HFFc6 (cell line): ENCODE results near the gene LRFN2. TPM values are rescaled to one million over a fixed set of nuclear protein-coding genes. Genes with fewer than 3 reads are reported as not detected.

Experiments used
- DNase-seq: peaks from one replicate; pipeline ENCODE4 v3.0.0-alpha.2; 2018
- H3K27ac Mint-ChIP-seq: 2 replicates; pipeline ENCODE4 v1.8.0; 2020; ENCODE audit warnings: mild to moderate bottlenecking, mixed read lengths
- H3K27me3 Mint-ChIP-seq: 2 replicates; pipeline ENCODE4 v1.8.0; 2021; ENCODE audit warnings: mild to moderate bottlenecking, moderate library complexity, mixed read lengths; ENCODE audit not compliant: insufficient read depth
- H3K36me3 Mint-ChIP-seq: 2 replicates; pipeline ENCODE4 v1.8.0; 2021; ENCODE audit warnings: low read depth, mixed read lengths
- H3K4me1 Mint-ChIP-seq: 2 replicates; pipeline ENCODE4 v1.8.0; 2020; ENCODE audit warnings: low read depth, mixed read lengths
- H3K4me3 Mint-ChIP-seq: 2 replicates; pipeline ENCODE4 v1.8.0; 2020; ENCODE audit warnings: mild to moderate bottlenecking, moderate library complexity, mixed read lengths
- H3K9me3 Mint-ChIP-seq: 2 replicates; pipeline ENCODE4 v1.8.0; 2020; ENCODE audit warnings: mild to moderate bottlenecking, mixed read lengths
- total RNA-seq, 6 experiments: library from RNA; stranded (reverse); fragmentation: NEBNext Ultra II Directional; extraction: Animal tissue kit (Norgen Biotek cat#: 25700); gene quantifications; 2 replicates in 1 of 6; 3 replicates in 5 of 6; pipeline ENCODE4 v1.2.3, GENCODE V29; 2021
- TF ChIP-seq, protein P1 (sequence below): fragments of 200-600 bp; sonication (generic); IDR thresholded peaks from 2 replicates; pipeline ENCODE4 v1.5.0; 2021; ENCODE audit warnings: antibody characterized with exemption, mild to moderate bottlenecking

The LRFN2 gene
- total RNA-seq, 6 experiments from 2014 or later, result not detected

- DNase-seq, result no peak
- no peak overlapping the region for H3K4me3 Mint-ChIP-seq
- no peaks in the 10 kb centered on the region for H3K4me1 Mint-ChIP-seq
- H3K27me3 Mint-ChIP-seq, result peaks cover 10% of the 10 kb centered on the region
- H3K27ac Mint-ChIP-seq, result no peak overlapping the region
- H3K9me3 Mint-ChIP-seq, result no peaks in the 10 kb centered on the region
- TF ChIP-seq, protein P1, sequence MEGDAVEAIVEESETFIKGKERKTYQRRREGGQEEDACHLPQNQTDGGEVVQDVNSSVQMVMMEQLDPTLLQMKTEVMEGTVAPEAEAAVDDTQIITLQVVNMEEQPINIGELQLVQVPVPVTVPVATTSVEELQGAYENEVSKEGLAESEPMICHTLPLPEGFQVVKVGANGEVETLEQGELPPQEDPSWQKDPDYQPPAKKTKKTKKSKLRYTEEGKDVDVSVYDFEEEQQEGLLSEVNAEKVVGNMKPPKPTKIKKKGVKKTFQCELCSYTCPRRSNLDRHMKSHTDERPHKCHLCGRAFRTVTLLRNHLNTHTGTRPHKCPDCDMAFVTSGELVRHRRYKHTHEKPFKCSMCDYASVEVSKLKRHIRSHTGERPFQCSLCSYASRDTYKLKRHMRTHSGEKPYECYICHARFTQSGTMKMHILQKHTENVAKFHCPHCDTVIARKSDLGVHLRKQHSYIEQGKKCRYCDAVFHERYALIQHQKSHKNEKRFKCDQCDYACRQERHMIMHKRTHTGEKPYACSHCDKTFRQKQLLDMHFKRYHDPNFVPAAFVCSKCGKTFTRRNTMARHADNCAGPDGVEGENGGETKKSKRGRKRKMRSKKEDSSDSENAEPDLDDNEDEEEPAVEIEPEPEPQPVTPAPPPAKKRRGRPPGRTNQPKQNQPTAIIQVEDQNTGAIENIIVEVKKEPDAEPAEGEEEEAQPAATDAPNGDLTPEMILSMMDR, result no peak
- no peaks in the 10 kb centered on the region for H3K36me3 Mint-ChIP-seq
Observed at GRCh38 chr6:40606981-40607380, 19.8 kb upstream of the LRFN2 start.

DNA sequence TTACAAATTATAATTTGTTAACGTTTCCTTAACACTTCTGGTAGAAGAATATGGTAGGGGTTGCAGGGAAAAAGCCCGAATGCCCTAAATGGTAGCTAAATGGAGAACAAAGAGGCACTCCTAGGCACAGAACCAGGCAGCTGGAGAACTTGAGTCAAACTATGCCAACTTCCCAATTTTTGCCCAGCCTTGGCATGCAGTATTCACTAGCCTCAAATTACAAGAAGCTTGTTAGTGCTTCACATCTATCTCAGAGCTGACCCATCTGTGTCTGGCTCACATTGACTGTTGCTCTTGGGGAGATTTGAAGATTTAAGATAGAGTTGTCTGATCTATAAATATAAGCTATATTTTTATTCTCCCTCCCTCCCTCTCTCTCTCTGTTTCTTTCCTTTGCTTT is 19.4 kb upstream of the LRFN2 start:
- TF ChIP-seq, protein P1, result no peak
- no peak for DNase-seq
- Mint-ChIP-seq H3K27me3 (peaks cover 12% of the 10 kb centered on the region), H3K27ac (no peak overlapping the region), H3K36me3 (no peaks in the 10 kb centered on the region), H3K9me3 (no peaks in the 10 kb centered on the region), H3K4me1 (no peaks in the 10 kb centered on the region), H3K4me3 (no peak overlapping the region)

DNA sequence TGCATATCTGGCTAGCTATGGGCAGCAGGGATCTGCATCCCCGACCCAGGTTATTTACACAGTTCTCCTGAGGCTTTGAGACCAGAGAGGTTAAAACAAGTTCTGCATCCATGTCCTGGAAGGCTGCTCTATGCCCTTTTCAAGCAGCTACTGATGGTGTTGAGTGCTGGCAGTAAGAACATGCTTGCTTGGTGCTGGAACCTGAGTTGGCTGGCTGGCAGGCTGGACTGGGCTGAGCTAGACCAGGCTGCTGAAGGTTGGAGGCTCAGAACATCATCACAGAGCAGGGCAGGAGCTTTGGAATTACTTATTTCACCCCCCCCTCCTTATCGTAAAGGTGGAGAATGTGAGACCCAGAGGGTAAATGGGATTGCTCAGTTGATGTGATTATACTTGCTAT is 16.9 kb upstream of the LRFN2 start:
- Mint-ChIP-seq H3K4me1 (no peaks in the 10 kb centered on the region), H3K27ac (no peak overlapping the region), H3K27me3 (peaks cover 10% of the 10 kb centered on the region), H3K4me3 (no peak overlapping the region), H3K36me3 (no peaks in the 10 kb centered on the region), H3K9me3 (no peaks in the 10 kb centered on the region)
- TF ChIP-seq, protein P1, result no peak
- no peak for DNase-seq

DNA sequence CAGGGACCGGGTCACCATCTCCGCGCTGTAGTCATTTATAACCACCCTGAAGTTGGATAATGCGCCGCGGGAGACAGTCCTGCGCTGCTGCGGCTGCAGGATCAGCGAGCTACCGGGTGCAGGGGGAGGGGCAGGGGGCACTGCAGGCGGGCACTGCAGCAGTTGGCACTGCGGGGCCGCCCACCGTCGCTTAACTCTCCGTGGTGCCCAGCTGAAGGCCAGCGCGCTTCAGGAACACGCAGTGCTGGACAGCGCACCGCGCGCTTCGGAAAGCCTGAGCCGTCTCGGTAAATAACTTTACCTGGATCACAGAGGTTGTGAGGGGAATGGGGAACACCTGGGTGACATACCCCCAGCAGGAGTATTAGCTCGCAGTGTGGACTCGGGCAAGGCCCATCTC is 12.4 kb upstream of the LRFN2 start:
- DNase-seq, result no peak
- Mint-ChIP-seq H3K36me3 (no peaks in the 10 kb centered on the region), H3K27me3 (peaks cover 10% of the 10 kb centered on the region), H3K4me3 (no peak overlapping the region), H3K27ac (no peak overlapping the region), H3K9me3 (no peaks in the 10 kb centered on the region), H3K4me1 (no peaks in the 10 kb centered on the region)
- TF ChIP-seq, protein P1, result no peak

DNA sequence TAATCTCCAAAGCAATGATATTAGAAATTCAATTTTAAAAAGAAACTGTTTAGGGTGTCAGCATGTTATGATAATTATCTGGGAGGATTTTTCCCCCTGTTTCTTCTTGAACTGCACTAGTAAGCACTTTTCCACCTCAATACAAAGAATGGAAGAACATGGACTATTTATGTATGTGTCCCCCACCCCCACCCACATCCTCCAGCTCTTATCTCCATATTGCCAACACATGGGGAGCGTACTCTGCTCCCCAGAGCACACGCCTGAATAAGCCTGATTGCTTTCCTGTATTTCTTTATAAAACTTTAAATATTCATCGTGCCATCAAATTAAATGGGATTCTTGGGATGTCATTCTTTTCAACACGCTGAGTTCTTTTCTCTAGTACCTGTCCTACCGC is 11.4 kb upstream of the LRFN2 start:
- Mint-ChIP-seq H3K4me3 (no peak overlapping the region), H3K36me3 (no peaks in the 10 kb centered on the region), H3K4me1 (no peaks in the 10 kb centered on the region), H3K9me3 (no peaks in the 10 kb centered on the region), H3K27me3 (peaks cover 9% of the 10 kb centered on the region), H3K27ac (no peak overlapping the region)
- DNase-seq, result no peak
- TF ChIP-seq, protein P1, result no peak

GRCh38 chr6:40597301-40597700 is 10.1 kb upstream of the LRFN2 start:
- Mint-ChIP-seq H3K27me3 (peaks cover 4% of the 10 kb centered on the region), H3K4me3 (no peak overlapping the region), H3K4me1 (no peaks in the 10 kb centered on the region), H3K9me3 (no peaks in the 10 kb centered on the region), H3K36me3 (no peaks in the 10 kb centered on the region), H3K27ac (no peak overlapping the region)
- TF ChIP-seq, protein P1, result no peak
- no peak for DNase-seq
